ENCODE results near the gene FCRL3.

DNA sequence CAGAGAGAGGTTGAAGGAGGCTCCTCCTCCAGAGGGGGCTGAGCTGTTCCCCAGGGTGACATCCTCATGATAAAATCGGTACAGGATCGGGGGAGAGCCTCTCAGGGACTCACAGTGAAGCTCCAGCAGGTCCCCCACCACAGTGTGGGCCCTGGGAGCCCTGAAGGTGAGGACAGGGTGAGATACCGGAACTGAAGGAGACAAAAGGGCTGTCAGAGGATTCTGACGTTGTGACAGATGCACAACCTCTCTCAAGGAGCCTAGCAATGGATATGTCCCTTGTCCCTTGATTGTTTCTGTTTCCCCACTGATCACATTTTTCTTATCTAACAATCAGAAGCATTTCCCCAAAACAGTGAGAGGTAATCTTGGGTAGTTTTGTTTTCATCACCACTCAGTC lies 5.2 kb downstream of the FCRL3 start:
- TF ChIP-seq, protein P1, sequence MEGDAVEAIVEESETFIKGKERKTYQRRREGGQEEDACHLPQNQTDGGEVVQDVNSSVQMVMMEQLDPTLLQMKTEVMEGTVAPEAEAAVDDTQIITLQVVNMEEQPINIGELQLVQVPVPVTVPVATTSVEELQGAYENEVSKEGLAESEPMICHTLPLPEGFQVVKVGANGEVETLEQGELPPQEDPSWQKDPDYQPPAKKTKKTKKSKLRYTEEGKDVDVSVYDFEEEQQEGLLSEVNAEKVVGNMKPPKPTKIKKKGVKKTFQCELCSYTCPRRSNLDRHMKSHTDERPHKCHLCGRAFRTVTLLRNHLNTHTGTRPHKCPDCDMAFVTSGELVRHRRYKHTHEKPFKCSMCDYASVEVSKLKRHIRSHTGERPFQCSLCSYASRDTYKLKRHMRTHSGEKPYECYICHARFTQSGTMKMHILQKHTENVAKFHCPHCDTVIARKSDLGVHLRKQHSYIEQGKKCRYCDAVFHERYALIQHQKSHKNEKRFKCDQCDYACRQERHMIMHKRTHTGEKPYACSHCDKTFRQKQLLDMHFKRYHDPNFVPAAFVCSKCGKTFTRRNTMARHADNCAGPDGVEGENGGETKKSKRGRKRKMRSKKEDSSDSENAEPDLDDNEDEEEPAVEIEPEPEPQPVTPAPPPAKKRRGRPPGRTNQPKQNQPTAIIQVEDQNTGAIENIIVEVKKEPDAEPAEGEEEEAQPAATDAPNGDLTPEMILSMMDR (IDR thresholded peaks at IDR 0.05): no peak
- no peak for TF ChIP-seq EP300 (IDR thresholded peaks at IDR 0.05)

All from gastroesophageal sphincter (tissue), 3 donors.